ENCODE data around the gene BTBD10.
"Not testable (repeated sequence)": the region's sequence is repeated elsewhere in the genome, so short reads cannot be mapped to it uniquely, and the experiment has no call there.

BTBD10 gene

GRCh38 chr11:13429288-13429687, 33.7 kb downstream of the BTBD10 start:
- Mint-ChIP-seq H3K36me3 (ENCODE audit: low read depth) (peaks cover 60% of the 10 kb centered on the region), H3K9me3 (peaks cover 54% of the 10 kb centered on the region), H3K4me3 (no peak overlapping the region), H3K27me3 (ENCODE audit: low read depth, poor library complexity) (no peaks in the 10 kb centered on the region), H3K4me1 (peaks cover 6% of the 10 kb centered on the region), H3K27ac (no peak overlapping the region)
- no peak for TF ChIP-seq CTCF (IDR thresholded peaks at IDR 0.05)
- DNase-seq = no peak

DNA sequence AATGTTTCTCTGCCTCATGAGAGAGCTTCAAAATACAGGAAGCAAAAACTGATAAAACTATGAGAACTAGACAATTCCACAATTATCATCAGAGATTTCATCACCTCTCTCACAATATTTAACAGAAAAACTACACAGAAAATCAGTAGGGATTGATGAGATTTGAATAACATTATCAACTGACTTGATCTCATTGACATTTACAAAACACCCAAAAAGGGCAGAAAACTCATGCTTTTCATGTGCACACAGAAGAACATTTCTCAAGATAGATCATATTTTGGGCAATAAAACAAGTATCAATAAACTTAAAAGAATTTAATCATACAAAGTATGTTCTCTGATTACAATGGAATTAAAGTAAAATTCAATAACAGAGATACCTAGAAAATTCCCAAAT, 35.6 kb downstream of the BTBD10 start:
- H3K27me3 Mint-ChIP-seq (ENCODE audit: low read depth, poor library complexity) = no peaks in the 10 kb centered on the region
- H3K4me1 Mint-ChIP-seq = no peaks in the 10 kb centered on the region
- no peak overlapping the region for H3K27ac Mint-ChIP-seq
- peaks cover 60% of the 10 kb centered on the region for H3K36me3 Mint-ChIP-seq (ENCODE audit: low read depth)
- H3K9me3 Mint-ChIP-seq = peaks cover 54% of the 10 kb centered on the region
- DNase-seq = no peak
- no peak for TF ChIP-seq CTCF (IDR thresholded peaks at IDR 0.05)
- H3K4me3 Mint-ChIP-seq = no peak overlapping the region

DNA sequence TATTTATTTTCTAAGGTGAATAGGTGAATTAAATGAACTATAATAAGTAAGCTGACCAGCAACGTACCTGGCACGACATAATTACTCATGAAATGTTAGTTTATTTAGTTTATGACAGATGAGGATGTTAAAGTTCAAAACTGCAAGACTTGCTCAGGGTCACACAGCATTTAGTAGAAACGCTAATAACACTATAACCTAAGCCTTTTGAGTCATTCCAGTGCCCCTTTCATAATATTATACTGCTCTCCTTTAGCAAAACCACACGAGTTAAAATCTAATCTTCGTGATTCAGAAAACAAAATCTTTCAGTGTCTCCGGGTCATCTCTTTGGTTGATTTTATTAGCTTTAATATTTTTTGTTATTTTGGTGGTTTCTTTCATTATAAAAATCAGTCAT, 39.6 kb downstream of the BTBD10 start:
- no peak for DNase-seq
- Mint-ChIP-seq H3K27ac (no peak overlapping the region), H3K9me3 (peaks cover 38% of the 10 kb centered on the region), H3K27me3 (ENCODE audit: low read depth, poor library complexity) (no peaks in the 10 kb centered on the region), H3K36me3 (ENCODE audit: low read depth) (peaks cover 43% of the 10 kb centered on the region), H3K4me3 (no peak overlapping the region), H3K4me1 (no peaks in the 10 kb centered on the region)
- TF ChIP-seq CTCF (IDR thresholded peaks at IDR 0.05) = no peak

- no peak for TF ChIP-seq CTCF (IDR thresholded peaks at IDR 0.05)
- H3K27ac Mint-ChIP-seq = no peak overlapping the region
- H3K4me3 Mint-ChIP-seq = no peak overlapping the region
- peaks cover 35% of the 10 kb centered on the region for H3K36me3 Mint-ChIP-seq (ENCODE audit: low read depth)
- no peaks in the 10 kb centered on the region for H3K27me3 Mint-ChIP-seq (ENCODE audit: low read depth, poor library complexity)
- no peaks in the 10 kb centered on the region for H3K4me1 Mint-ChIP-seq
- H3K9me3 Mint-ChIP-seq = peaks cover 20% of the 10 kb centered on the region
- no peak for DNase-seq
Observed at GRCh38 chr11:13421561-13421960, 41.5 kb downstream of the BTBD10 start.

DNA sequence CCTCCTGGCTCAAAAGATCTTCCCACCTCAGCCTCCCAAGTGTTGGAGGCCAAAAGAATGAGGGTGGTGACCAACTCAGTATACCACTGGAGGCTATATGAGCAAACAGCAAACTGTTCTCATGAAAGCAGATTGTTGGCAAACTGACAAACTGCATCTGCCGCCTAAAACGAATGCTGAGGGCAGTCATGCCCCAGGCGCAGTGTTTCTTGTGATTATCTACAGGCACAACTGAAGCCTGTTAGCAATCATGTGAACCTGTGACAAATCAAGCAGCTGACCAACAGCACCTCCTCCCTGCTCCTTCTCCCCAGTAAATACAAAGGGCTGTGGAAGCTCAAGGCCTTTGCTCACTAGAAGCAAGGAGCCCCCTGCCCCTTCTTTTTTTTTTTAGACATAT, 47.8 kb downstream of the BTBD10 start:
- no peak overlapping the region for H3K4me3 Mint-ChIP-seq
- no peak for DNase-seq
- H3K36me3 Mint-ChIP-seq (ENCODE audit: low read depth) = peaks cover 59% of the 10 kb centered on the region
- no peak overlapping the region for H3K27ac Mint-ChIP-seq
- no peaks in the 10 kb centered on the region for H3K9me3 Mint-ChIP-seq
- H3K27me3 Mint-ChIP-seq (ENCODE audit: low read depth, poor library complexity) = no peaks in the 10 kb centered on the region
- TF ChIP-seq CTCF (IDR thresholded peaks at IDR 0.05) = no peak
- no peaks in the 10 kb centered on the region for H3K4me1 Mint-ChIP-seq

GRCh38 chr11:13405220-13405619, 57.8 kb downstream of the BTBD10 start:
- peaks cover 47% of the 10 kb centered on the region for H3K36me3 Mint-ChIP-seq (ENCODE audit: low read depth)
- no peak for TF ChIP-seq CTCF (IDR thresholded peaks at IDR 0.05)
- no peak overlapping the region for H3K4me3 Mint-ChIP-seq
- peaks cover 16% of the 10 kb centered on the region for H3K9me3 Mint-ChIP-seq
- no peaks in the 10 kb centered on the region for H3K27me3 Mint-ChIP-seq (ENCODE audit: low read depth, poor library complexity)
- H3K4me1 Mint-ChIP-seq = no peaks in the 10 kb centered on the region
- H3K27ac Mint-ChIP-seq = no peak overlapping the region
- no peak for DNase-seq

DNA sequence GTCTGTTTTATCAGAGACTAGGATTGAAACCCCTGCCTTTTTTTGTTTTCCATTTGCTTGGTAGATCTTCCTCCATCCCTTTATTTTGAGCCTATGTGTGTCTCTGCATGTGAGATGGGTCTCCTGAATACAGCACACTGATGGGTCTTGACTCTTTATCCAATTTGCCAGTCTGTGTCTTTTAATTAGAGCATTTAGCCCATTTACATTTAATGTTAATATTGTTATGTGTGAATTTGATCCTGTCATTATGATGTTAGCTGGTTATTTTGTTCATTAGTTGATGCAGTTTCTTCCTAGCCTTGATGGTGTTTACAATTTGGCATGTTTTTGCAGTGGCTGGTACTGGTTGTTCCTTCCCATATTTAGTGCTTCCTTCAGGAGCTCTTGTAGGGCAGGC, 64.7 kb downstream of the BTBD10 start:
- not testable (repeated sequence) for H3K27ac Mint-ChIP-seq; H3K4me1 Mint-ChIP-seq; H3K27me3 Mint-ChIP-seq (ENCODE audit: low read depth, poor library complexity); H3K4me3 Mint-ChIP-seq; DNase-seq
- Mint-ChIP-seq H3K36me3 (ENCODE audit: low read depth) (peaks cover 56% of the 10 kb centered on the region), H3K9me3 (peaks cover 52% of the 10 kb centered on the region)
